ENCODE measurements around the gene FOXN3. TPM values are rescaled to one million over a fixed set of nuclear protein-coding genes. Genes with fewer than 3 reads are reported as not detected.

Gene FOXN3
- total RNA-seq, 1 experiment from 2014 or later, result 125 TPM

GRCh38 chr14:89134640-89135039 is 282.4 kb downstream of the FOXN3 start:
- Mint-ChIP-seq H3K27ac (no peak overlapping the region), H3K4me1 (peaks cover 17 to 18% of the 10 kb centered on the region in 2 experiments)

More at GRCh38 chr14:89134640-89135039, 282.4 kb downstream of the FOXN3 start:
- H2BK5ac ChIP-seq (ENCODE audit: insufficient read length, low read length), result no peak overlapping the region
- H3K27me3 ChIP-seq (ENCODE audit: insufficient read depth, low read length), result no peaks in the 10 kb centered on the region
- no peak overlapping the region for H3T11ph ChIP-seq (ENCODE audit: low read length)
- Mint-ChIP-seq H3K27me3 (ENCODE audit: low read depth) (peaks cover 7% of the 10 kb centered on the region), H3K9me3 (peaks cover 10 to 12% of the 10 kb centered on the region in 2 experiments; a peak in 4 of 5 replicates), H3K4me3 (no peak overlapping the region), H3K36me3 (ENCODE audit: insufficient read depth in 1 of 3, low read depth in 3 of 3) (peaks cover 0 to 7% (median 5%) of the 10 kb centered on the region in 3 experiments; a peak in 4 of 7 replicates)
- whole genome bisulfite sequencing (ENCODE audit: extremely low coverage, insufficient read length, low lambda C conversion rate), result no CpG with 5 or more reads among the region's 2 CpGs
- no peak overlapping the region for H3K9ac ChIP-seq (ENCODE audit: extremely low read depth, insufficient read length, low read length)
- no peak overlapping the region for H2AFZ ChIP-seq (ENCODE audit: low read length)
- H3K18ac ChIP-seq (ENCODE audit: insufficient read length, low read depth, low read length), result no peak overlapping the region
- H4K91ac ChIP-seq (ENCODE audit: insufficient read length, low read depth, low read length), result no peak overlapping the region
- no peaks in the 10 kb centered on the region for H4K20me1 ChIP-seq (ENCODE audit: control insufficient read depth, insufficient read depth, insufficient read length)
- no peak overlapping the region for H2AK5ac ChIP-seq (ENCODE audit: insufficient read length, low read length)
- peaks cover 7% of the 10 kb centered on the region; the same call in 1 of the 2 replicates for H3K4me1 ChIP-seq (ENCODE audit: insufficient read depth, low read length)
- H3K9me3 ChIP-seq (ENCODE audit: control insufficient read depth, low read depth, low read length), result no peaks in the 10 kb centered on the region
- H2BK120ac ChIP-seq (ENCODE audit: low read depth, low read length, poor library complexity, severe bottlenecking), result no peak overlapping the region
- H2BK20ac ChIP-seq (ENCODE audit: low read depth, low read length, poor library complexity, severe bottlenecking), result no peak overlapping the region
- no peaks in the 10 kb centered on the region for H3K23me2 ChIP-seq (ENCODE audit: insufficient read length, low read depth, low read length, poor library complexity, severe bottlenecking)
- H4K8ac ChIP-seq (replicated peaks; ENCODE audit: insufficient read length, low read depth, low read length), result no peak overlapping the region
- no peak for TF ChIP-seq CTCF (conservative IDR thresholded peaks at IDR 0.05)
- H3K14ac ChIP-seq (ENCODE audit: insufficient read depth, low read length), result no peak overlapping the region
- no peak overlapping the region for H3K56ac ChIP-seq (ENCODE audit: insufficient read length, low read depth, low read length)
- no peak overlapping the region for H3K4ac ChIP-seq (ENCODE audit: low read depth, low read length)
- no peak overlapping the region for H3K4me2 ChIP-seq (ENCODE audit: insufficient read depth, insufficient read length, low read length)
- H2BK12ac ChIP-seq (ENCODE audit: insufficient read length, low read depth, low read length), result no peak overlapping the region
- no peak for DNase-seq
- no peak overlapping the region for H2BK15ac ChIP-seq (ENCODE audit: low read depth, low read length)
- H3K79me1 ChIP-seq (ENCODE audit: insufficient read depth, low read depth, low read length, poor library complexity, severe bottlenecking), result no peaks in the 10 kb centered on the region
- no peaks in the 10 kb centered on the region for H3K79me2 ChIP-seq (ENCODE audit: insufficient read depth, low read length)
- no peak overlapping the region for H3K23ac ChIP-seq (ENCODE audit: insufficient read length, low read depth, low read length)
- H4K5ac ChIP-seq (ENCODE audit: insufficient read length, low read depth, low read length), result no peak overlapping the region
- H3K27ac ChIP-seq (ENCODE audit: insufficient read length, low read depth, low read length), result no peak overlapping the region
